MCF 10A (cell line): Measurements from ENCODE around the gene FHIP1B. TPM values are rescaled to one million over a fixed set of nuclear protein-coding genes. Genes with fewer than 3 reads are reported as not detected.

Experiments
- BruUV-seq: library from RNA; stranded (reverse); fragments of 400-500 nt; replicated peaks from 2 replicates; lab custom pipeline; 2021; lab: Mats Ljungman, UMichigan
- CTCF ChIA-PET: fragments of 300-600 bp; sonication (Branson Sonifier 250); formaldehyde crosslinking; extraction: SDS; loops from one replicate; lab custom pipeline; 2021; ENCODE audit warnings: antibody characterized with exemption, inconsistent platforms; lab: Yijun Ruan, JAX
- POLR2A ChIA-PET: fragments of 300-600, 350-650 bp; sonication (Branson Sonifier 250); formaldehyde crosslinking; extraction: SDS; loops from one replicate; lab custom pipeline; 2020; ENCODE audit warnings: antibody characterized with exemption, inconsistent platforms; lab: Yijun Ruan, JAX
- DNase-seq: peaks from one replicate; pipeline ENCODE4 v3.0.0-alpha.2; 2018; ENCODE audit not compliant: unreplicated experiment
- H3K27ac Mint-ChIP-seq: one replicate; pipeline ENCODE4 v1.8.0; 2022; ENCODE audit warnings: mild to moderate bottlenecking, low read depth, mixed read lengths; ENCODE audit not compliant: unreplicated experiment
- H3K27me3 Mint-ChIP-seq: one replicate; pipeline ENCODE4 v1.8.0; 2022; ENCODE audit warnings: mixed read lengths; ENCODE audit not compliant: insufficient read depth, unreplicated experiment
- H3K36me3 Mint-ChIP-seq: one replicate; pipeline ENCODE4 v1.8.0; 2022; ENCODE audit warnings: mild to moderate bottlenecking, moderate library complexity, mixed read lengths; ENCODE audit not compliant: insufficient read depth, unreplicated experiment
- H3K4me1 Mint-ChIP-seq: one replicate; pipeline ENCODE4 v1.8.0; 2022; ENCODE audit warnings: mixed read lengths; ENCODE audit not compliant: insufficient read depth, unreplicated experiment
- H3K4me3 Mint-ChIP-seq: one replicate; pipeline ENCODE4 v1.8.0; 2022; ENCODE audit warnings: mild to moderate bottlenecking, moderate library complexity, mixed read lengths; ENCODE audit not compliant: unreplicated experiment
- H3K9me3 Mint-ChIP-seq: one replicate; pipeline ENCODE4 v1.8.0; 2022; ENCODE audit warnings: mixed read lengths; ENCODE audit not compliant: unreplicated experiment
- intact Hi-C: fragments of 100-400 bp; cut with micrococcal nuclease; formaldehyde crosslinking; loops from 2 replicates; pipeline ENCODE4 v1.14.1; 2022
- total RNA-seq: library from RNA; stranded (reverse); gene quantifications from 2 replicates; pipeline ENCODE4 v1.2.3, GENCODE V29; 2022
- TF ChIP-seq, protein P1 (sequence below): fragments of 200-600 bp; IDR thresholded peaks from one replicate; pipeline ENCODE4 v1.8.0; 2022; ENCODE audit warnings: antibody characterized with exemption, mild to moderate bottlenecking; ENCODE audit not compliant: unreplicated experiment

FHIP1B gene
- total RNA-seq, 1 experiment from 2014 or later: 44.6 TPM

DNA sequence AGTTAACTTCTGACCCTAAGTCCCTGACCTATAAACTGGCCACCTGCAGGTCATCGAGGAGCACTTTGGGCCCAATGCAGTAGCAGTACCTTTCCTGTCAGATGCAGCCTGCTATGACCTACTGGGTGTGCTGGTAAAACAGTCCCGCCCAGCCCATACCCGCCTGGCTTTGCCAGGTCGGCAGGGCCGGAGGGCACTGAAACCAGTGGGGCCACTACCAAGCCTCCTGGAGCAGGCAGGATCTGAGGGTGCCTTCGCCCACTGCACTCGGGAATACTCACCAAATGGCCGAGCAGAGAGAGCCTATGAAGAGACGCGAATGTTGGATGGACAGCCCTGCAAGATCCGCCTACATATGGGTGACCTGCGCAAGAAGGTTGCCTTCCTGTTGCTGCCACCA lies 24.6 kb downstream of the FHIP1B start:
- ChIA-PET POLR2A (no interaction called here), CTCF (no interaction called here)
- intact Hi-C loops: no loop called here
- TF ChIP-seq, protein P1, sequence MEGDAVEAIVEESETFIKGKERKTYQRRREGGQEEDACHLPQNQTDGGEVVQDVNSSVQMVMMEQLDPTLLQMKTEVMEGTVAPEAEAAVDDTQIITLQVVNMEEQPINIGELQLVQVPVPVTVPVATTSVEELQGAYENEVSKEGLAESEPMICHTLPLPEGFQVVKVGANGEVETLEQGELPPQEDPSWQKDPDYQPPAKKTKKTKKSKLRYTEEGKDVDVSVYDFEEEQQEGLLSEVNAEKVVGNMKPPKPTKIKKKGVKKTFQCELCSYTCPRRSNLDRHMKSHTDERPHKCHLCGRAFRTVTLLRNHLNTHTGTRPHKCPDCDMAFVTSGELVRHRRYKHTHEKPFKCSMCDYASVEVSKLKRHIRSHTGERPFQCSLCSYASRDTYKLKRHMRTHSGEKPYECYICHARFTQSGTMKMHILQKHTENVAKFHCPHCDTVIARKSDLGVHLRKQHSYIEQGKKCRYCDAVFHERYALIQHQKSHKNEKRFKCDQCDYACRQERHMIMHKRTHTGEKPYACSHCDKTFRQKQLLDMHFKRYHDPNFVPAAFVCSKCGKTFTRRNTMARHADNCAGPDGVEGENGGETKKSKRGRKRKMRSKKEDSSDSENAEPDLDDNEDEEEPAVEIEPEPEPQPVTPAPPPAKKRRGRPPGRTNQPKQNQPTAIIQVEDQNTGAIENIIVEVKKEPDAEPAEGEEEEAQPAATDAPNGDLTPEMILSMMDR: no peak
- Mint-ChIP-seq H3K36me3 (peaks cover 37% of the 10 kb centered on the region), H3K27me3 (no peaks in the 10 kb centered on the region), H3K4me1 (peaks cover 4% of the 10 kb centered on the region), H3K27ac (no peak overlapping the region), H3K4me3 (no peak overlapping the region), H3K9me3 (no peaks in the 10 kb centered on the region)
- DNase-seq: no peak
- BruUV-seq: no TSS peak

DNA sequence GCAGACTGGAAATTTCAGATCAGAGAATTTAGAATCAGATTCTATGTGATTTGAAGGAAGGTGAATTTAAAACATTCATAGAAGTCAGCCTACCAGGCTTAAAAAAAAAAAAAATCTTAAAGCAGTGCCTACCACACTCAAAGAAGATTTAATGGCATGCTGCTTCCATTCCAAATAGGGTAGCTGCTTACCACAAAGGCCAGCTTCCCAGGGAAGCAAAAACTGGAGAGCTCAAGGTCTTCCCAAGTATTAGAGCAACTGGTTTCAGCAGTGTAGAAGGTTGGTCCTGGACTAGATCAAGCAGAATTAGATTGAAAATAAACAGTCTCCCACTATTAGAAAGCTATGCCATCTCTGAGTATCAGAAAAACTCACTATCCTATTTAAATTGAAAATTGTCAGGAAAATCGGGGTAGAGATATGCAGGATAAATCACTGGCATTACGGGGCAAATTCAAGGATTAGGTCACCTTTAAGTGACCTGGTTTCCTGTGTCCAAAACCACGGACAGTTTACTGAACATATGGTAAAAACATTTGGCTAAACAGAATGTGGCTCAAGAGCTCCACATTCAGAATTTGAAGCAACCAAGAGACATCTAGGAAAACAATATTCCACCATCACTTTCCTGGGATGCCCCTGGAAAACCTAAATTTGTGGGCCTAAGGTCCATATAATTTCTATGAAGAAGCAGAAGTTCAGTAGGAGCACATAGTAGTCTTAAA lies 27.8 kb downstream of the FHIP1B start:
- Mint-ChIP-seq H3K27ac (no peak overlapping the region), H3K36me3 (peaks cover 37% of the 10 kb centered on the region), H3K9me3 (no peaks in the 10 kb centered on the region), H3K27me3 (no peaks in the 10 kb centered on the region), H3K4me1 (peaks cover 4% of the 10 kb centered on the region), H3K4me3 (no peak overlapping the region)
- DNase-seq: no peak
- no TSS peak for BruUV-seq
- ChIA-PET CTCF (interaction anchor here (0.6 to 1.8 kb wide), 5 partner anchors 43 to 183 kb away, joined by 3 to 10 read pairs (median 4); no protein-coding TSS in a partner anchor), POLR2A (no interaction called here)
- intact Hi-C loops: no loop called here
- TF ChIP-seq, protein P1: no peak

DNA sequence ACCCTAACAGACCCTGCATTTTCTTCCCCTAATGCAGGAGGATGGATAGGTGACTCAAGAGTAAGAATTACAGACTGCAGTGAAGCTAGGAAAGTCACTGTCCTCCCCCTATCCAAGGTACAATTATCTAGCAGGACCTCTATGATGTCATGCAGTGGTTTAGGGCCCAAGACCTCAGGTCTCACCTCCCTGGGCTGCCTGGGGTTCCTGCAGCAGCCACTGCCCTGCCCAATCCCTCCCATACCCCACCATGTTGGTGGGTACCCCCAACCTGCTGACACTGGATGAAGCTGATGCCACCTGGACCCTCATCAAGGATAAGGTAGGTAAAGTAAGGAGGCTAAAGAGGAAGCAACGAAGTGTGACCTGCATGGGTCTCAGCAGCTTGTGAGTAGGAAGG lies 29.1 kb downstream of the FHIP1B start, which contains the start of gene C11orf42:
TSS of gene C11orf42 (plus strand) at position 192 of the 400 bp plus-strand sequence. CDS start at position 251, 59 bp downstream.
- H3K27ac Mint-ChIP-seq: no peak within 1 kb of the TSS
- no peaks in the 10 kb centered on the region for H3K9me3 Mint-ChIP-seq
- no peak for DNase-seq
- peaks cover 8% of the 10 kb centered on the region for H3K4me1 Mint-ChIP-seq
- CTCF ChIA-PET: interaction anchor here (0.7 to 1.8 kb wide), 5 partner anchors 45 to 1055 kb away, joined by 3 to 10 read pairs (median 4); no protein-coding TSS in a partner anchor
- H3K27me3 Mint-ChIP-seq: no peaks in the 10 kb centered on the region
- TF ChIP-seq, protein P1: no peak
- POLR2A ChIA-PET: no interaction called here
- intact Hi-C loops: no loop called here
- peaks cover 31% of the 10 kb centered on the region for H3K36me3 Mint-ChIP-seq
- BruUV-seq: no TSS peak
- H3K4me3 Mint-ChIP-seq: no peak within 1 kb of the TSS

DNA sequence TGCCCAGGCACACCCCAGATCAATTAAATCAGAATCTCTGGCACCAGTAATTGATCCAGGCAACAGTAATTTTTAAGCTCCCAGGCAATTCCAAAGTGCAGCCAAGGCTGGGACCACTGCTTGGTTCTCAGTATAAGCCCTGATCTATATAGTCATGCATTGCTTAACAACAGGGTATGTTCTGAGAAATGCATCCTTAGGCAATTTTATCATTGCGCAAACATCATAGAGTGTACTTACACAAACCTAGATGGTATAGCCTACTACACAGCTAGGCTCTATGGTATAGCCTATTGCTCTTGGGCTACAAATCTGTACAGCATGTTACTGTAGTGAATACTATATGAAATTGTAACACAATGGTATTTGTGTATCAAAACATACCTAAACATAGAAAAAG lies 29.7 kb downstream of the FHIP1B start:
- no TSS peak for BruUV-seq
- Mint-ChIP-seq H3K27ac (no peak overlapping the region), H3K4me1 (peaks cover 8% of the 10 kb centered on the region), H3K9me3 (no peaks in the 10 kb centered on the region), H3K27me3 (no peaks in the 10 kb centered on the region), H3K4me3 (no peak overlapping the region), H3K36me3 (peaks cover 24% of the 10 kb centered on the region)
- DNase-seq: peak; percentile 60
- CTCF ChIA-PET: interaction anchor here (0.6 to 1.3 kb wide), 3 partner anchors 17 to 149 kb away, joined by 3 to 4 read pairs (median 3); no protein-coding TSS in a partner anchor
- intact Hi-C loops: no loop called here
- TF ChIP-seq, protein P1: no peak
- POLR2A ChIA-PET: interaction anchor here (0.7 kb wide), 1 partner anchor 463 kb away, joined by 3 read pairs; no protein-coding TSS in a partner anchor
